ENCODE measurements around the gene FAM78B. TPM values are rescaled to one million over a fixed set of nuclear protein-coding genes. Genes with fewer than 3 reads are reported as not detected.

The FAM78B gene
- total RNA-seq, 1 donor from 2014 or later, result 3.1 TPM

DNA sequence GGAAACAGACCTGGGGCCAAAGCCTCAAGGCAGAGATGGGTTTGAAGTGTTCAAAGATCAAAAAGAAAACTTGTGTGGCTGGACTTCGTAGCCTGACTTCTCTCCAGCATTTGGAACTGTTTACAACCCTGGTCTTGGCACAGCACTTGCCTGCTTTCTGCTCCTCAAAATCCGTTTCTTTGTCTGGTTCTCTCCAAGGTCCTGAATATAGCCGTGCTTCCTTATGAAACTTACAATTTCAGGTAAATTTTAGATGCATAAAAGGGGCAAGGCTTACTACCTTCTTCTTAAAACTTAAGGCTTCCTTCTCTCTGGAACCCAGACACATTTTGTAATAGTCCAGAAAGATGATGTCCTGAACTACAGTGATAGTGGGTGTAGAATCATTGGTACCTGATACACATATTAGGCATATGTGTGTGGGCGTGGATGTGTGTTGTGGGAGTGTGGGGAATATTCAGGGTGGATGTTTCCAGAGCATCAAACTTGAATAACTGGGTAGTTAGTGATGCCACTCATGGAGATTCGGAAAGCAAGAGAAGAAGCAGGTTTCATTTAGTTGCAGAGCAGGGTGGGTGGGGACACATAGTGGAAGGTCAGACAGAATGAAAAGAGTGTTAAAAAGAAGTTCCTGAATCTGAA, 26.4 kb upstream of the FAM78B start:
- Mint-ChIP-seq H3K4me3 (ENCODE audit: low read depth) (no peak overlapping the region), H3K4me1 (ENCODE audit: low read depth) (peaks cover 15% of the 10 kb centered on the region), H3K36me3 (ENCODE audit: insufficient read depth) (no peaks in the 10 kb centered on the region), H3K27me3 (no peaks in the 10 kb centered on the region), H3K9me3 (ENCODE audit: low read depth) (peaks cover 4% of the 10 kb centered on the region), H3K27ac (no peak overlapping the region)
- TF ChIP-seq CTCF (IDR thresholded peaks at IDR 0.05; ENCODE audit: unreplicated experiment), result no peak
- DNase-seq (ENCODE audit: low spot score, unreplicated experiment), result no peak

- TF ChIP-seq CTCF (IDR thresholded peaks at IDR 0.05; ENCODE audit: unreplicated experiment), result no peak
- H3K4me3 Mint-ChIP-seq (ENCODE audit: low read depth), result no peak overlapping the region
- no peak overlapping the region for H3K27ac Mint-ChIP-seq
- DNase-seq (ENCODE audit: low spot score, unreplicated experiment), result no peak
- peaks cover 5% of the 10 kb centered on the region for H3K27me3 Mint-ChIP-seq
- no peaks in the 10 kb centered on the region for H3K36me3 Mint-ChIP-seq (ENCODE audit: insufficient read depth)
- H3K9me3 Mint-ChIP-seq (ENCODE audit: low read depth), result no peaks in the 10 kb centered on the region
- H3K4me1 Mint-ChIP-seq (ENCODE audit: low read depth), result peaks cover 2% of the 10 kb centered on the region
Measured at GRCh38 chr1:166190400-166190799, 23.6 kb upstream of the FAM78B start.

- Mint-ChIP-seq H3K27ac (no peak overlapping the region), H3K4me3 (ENCODE audit: low read depth) (no peak overlapping the region), H3K36me3 (ENCODE audit: insufficient read depth) (no peaks in the 10 kb centered on the region), H3K4me1 (ENCODE audit: low read depth) (no peaks in the 10 kb centered on the region), H3K9me3 (ENCODE audit: low read depth) (no peaks in the 10 kb centered on the region), H3K27me3 (peaks cover 18% of the 10 kb centered on the region)
- no peak for DNase-seq (ENCODE audit: low spot score, unreplicated experiment)
- no peak for TF ChIP-seq CTCF (IDR thresholded peaks at IDR 0.05; ENCODE audit: unreplicated experiment)
Measured at GRCh38 chr1:166189126-166189525, 22.3 kb upstream of the FAM78B start.

DNA sequence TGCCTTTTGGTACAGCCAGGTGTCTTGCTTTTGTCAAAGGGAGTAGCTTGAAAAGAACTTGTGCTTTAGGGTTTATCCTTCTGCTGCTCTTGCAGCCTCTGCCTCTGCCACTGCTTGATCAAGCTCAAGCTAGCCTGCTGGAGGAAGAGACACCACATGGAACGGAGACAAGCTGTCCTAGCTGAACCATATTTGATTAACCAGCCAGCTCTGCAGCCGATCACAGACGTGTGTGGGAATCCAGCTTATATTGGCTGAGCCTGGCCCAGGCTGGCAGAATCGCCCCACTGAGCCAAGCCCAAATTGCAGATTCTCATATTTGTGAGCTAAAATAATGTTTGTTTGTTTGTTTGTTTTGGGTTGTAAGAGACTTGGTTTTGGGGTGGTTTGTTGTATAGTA, 18.7 kb upstream of the FAM78B start:
- Mint-ChIP-seq H3K9me3 (ENCODE audit: low read depth) (no peaks in the 10 kb centered on the region), H3K27ac (no peak overlapping the region), H3K4me3 (ENCODE audit: low read depth) (no peak overlapping the region), H3K27me3 (peaks cover 33% of the 10 kb centered on the region), H3K36me3 (ENCODE audit: insufficient read depth) (no peaks in the 10 kb centered on the region), H3K4me1 (ENCODE audit: low read depth) (no peaks in the 10 kb centered on the region)
- no peak for DNase-seq (ENCODE audit: low spot score, unreplicated experiment)
- TF ChIP-seq CTCF (IDR thresholded peaks at IDR 0.05; ENCODE audit: unreplicated experiment), result no peak

GRCh38 chr1:166184897-166185296, 18.1 kb upstream of the FAM78B start:
- H3K27me3 Mint-ChIP-seq, result peaks cover 33% of the 10 kb centered on the region
- no peaks in the 10 kb centered on the region for H3K4me1 Mint-ChIP-seq (ENCODE audit: low read depth)
- H3K36me3 Mint-ChIP-seq (ENCODE audit: insufficient read depth), result no peaks in the 10 kb centered on the region
- H3K27ac Mint-ChIP-seq, result no peak overlapping the region
- no peaks in the 10 kb centered on the region for H3K9me3 Mint-ChIP-seq (ENCODE audit: low read depth)
- H3K4me3 Mint-ChIP-seq (ENCODE audit: low read depth), result no peak overlapping the region
- TF ChIP-seq CTCF (IDR thresholded peaks at IDR 0.05; ENCODE audit: unreplicated experiment), result no peak
- no peak for DNase-seq (ENCODE audit: low spot score, unreplicated experiment)
